Activated CD8-positive, alpha-beta memory T cell treated with anti-CD3 and anti-CD28 coated beads, Interleukin-2, amount 50 U/mL, for 48 hours (primary cell): ENCODE measurements around the gene TRPM2.

Source experiments
- DNase-seq: peaks from one replicate; pipeline ENCODE4 v3.0.0-alpha.2; 2020

The TRPM2 gene

GRCh38 chr21:44466351-44466954 lies 113.0 kb downstream of the TRPM2 start:
- no peak for DNase-seq

- no peak for DNase-seq
Observed at GRCh38 chr21:44466996-44467858, 113.8 kb downstream of the TRPM2 start.

GRCh38 chr21:44467859-44468195 lies 114.4 kb downstream of the TRPM2 start:
- no peak for DNase-seq

GRCh38 chr21:44471341-44471740 lies 117.9 kb downstream of the TRPM2 start:
- no peak for DNase-seq

GRCh38 chr21:44471996-44472395 lies 118.6 kb downstream of the TRPM2 start:
- no peak for DNase-seq

GRCh38 chr21:44473915-44474555 lies 120.6 kb downstream of the TRPM2 start:
- DNase-seq, result no peak

GRCh38 chr21:44475266-44475845 lies 121.9 kb downstream of the TRPM2 start:
- DNase-seq, result no peak

- no peak for DNase-seq
Observed at GRCh38 chr21:44477131-44477530, 123.7 kb downstream of the TRPM2 start.

- no peak for DNase-seq
Observed at GRCh38 chr21:44477712-44478111, 124.3 kb downstream of the TRPM2 start.

- DNase-seq, result no peak
Observed at GRCh38 chr21:44478124-44478800, 124.8 kb downstream of the TRPM2 start.

- DNase-seq, result no peak
Observed at GRCh38 chr21:44478801-44479167, 125.4 kb downstream of the TRPM2 start.

GRCh38 chr21:44479556-44480199 lies 126.3 kb downstream of the TRPM2 start:
- peak; percentile 73 for DNase-seq

- no peak for DNase-seq
Observed at GRCh38 chr21:44480200-44481053, 127.0 kb downstream of the TRPM2 start.

- DNase-seq, result no peak
Observed at GRCh38 chr21:44482581-44483287, 129.3 kb downstream of the TRPM2 start.

GRCh38 chr21:44483288-44484237 lies 130.1 kb downstream of the TRPM2 start:
- no peak for DNase-seq

GRCh38 chr21:44484498-44485253 lies 131.3 kb downstream of the TRPM2 start:
- DNase-seq, result no peak

- DNase-seq, result peak; percentile 75
Observed at GRCh38 chr21:44485254-44485793, 131.9 kb downstream of the TRPM2 start.

GRCh38 chr21:44485796-44486195 lies 132.4 kb downstream of the TRPM2 start:
- no peak for DNase-seq

- no peak for DNase-seq
Observed at GRCh38 chr21:44486302-44486701, 132.9 kb downstream of the TRPM2 start.
